ENCODE results near the gene LMNA.

LMNA gene

DNA sequence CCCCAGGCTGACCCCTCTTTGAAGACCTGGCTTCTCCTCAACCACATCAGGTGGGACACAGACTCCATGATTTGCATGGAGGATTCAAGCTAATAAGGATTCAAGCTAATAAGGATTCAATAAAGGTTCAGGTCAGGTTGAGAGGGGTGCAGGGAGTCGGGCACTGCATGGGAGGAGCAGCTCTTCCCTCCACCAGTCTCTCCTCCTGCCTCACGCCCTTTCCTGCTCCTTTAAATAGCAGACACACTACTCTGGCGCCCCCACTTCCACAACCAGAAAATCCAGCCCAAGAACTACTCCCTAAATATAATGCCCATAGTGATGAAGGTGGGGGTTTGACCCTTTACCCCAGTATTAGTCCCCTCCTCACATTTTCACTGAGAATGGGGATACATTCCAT lies 39.3 kb upstream of the LMNA start:
- no peak overlapping the region for H3K9ac ChIP-seq (ENCODE audit: low read length)
- no peak overlapping the region for H3K27ac ChIP-seq (ENCODE audit: low read depth, low read length)
- H3K27me3 ChIP-seq (ENCODE audit: control insufficient read depth in 1 of 2, insufficient read depth in 2 of 2, low read length in 2 of 2) = peaks cover 0 to 5% of the 10 kb centered on the region in 2 donors
- no peaks in the 10 kb centered on the region for H3K9me3 ChIP-seq (ENCODE audit: low read length)
- peaks cover 7% of the 10 kb centered on the region for H3K4me1 ChIP-seq (ENCODE audit: insufficient read depth, low read length)
- no peaks in the 10 kb centered on the region for H3K36me3 ChIP-seq (ENCODE audit: insufficient read depth, low read length)
- no peak overlapping the region for H3K4me3 ChIP-seq (ENCODE audit: low read depth in 1 of 2, low read length in 2 of 2)

DNA sequence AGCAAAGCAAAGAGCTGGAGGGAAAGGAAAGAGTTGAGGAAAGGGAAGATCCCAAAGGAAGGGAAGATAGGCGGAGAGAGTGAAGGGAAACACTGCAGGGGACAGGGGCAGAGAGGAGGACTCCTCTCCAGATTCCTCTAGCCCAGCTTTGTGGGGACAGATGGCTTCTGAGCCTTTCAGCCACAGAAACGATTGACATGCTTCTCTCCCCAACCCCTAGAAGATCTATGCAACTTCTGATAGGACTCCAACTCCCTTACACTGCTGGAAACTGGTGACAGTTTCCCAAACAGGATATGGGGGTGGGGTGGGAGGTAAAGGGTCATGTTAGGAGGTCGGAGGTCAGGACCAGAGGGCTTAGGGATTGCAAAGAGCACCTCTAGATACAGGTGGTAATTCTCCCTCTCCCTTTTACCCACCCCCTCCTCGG lies 38.7 kb upstream of the LMNA start:
- H3K4me3 ChIP-seq (ENCODE audit: low read depth in 1 of 2, low read length in 2 of 2) = peak overlapping the region in 1 of 2 donors; percentile 68
- no peak overlapping the region for H3K27ac ChIP-seq (ENCODE audit: low read depth, low read length)

DNA sequence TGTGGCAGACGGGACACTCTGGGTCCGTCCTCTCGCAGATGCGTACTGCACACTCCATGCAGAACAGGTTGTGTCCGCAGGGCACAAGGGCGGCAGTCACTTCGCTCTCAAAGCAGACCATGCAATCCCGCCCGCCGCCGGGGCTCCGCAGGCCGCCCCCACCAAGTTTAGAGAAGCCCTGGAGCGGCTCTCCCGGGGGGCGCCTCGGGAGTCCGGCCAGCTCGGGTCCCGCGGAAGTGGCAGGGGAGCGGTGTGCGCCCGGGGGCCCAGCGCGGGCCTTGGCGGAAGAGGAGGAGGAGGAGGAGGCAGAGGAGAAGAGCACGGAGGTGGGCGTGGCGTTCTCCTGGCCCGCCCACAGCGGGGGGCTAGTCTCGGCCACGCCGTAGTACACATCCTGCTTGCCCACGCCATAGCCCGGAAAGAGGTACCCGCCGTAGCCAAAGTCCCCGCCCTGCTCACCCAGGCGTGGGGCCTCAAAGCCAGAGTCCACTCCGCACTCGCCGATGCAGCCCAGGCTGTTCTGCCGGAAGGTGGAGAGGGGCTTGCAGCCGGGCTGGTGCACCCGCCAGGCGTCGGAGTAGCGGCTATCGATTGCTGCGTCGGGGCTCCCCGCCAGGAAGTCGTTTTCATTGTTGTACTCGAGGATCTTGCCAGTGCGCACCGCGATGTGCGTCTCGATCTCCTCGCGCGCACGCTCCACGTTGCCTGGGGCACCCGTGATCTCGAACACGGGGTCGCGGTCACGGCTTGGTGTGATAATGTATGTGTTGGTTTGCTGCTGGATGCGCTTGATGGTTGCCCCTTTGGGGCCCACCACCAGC lies 37.7 kb upstream of the LMNA start:
- peak overlapping the region; percentile 40 for H3K9ac ChIP-seq (ENCODE audit: low read length)
- H3K4me3 ChIP-seq (ENCODE audit: low read depth in 1 of 2, low read length in 2 of 2) = peak overlapping the region; percentile 31 to 68
- H3K9me3 ChIP-seq (ENCODE audit: low read length) = no peaks in the 10 kb centered on the region
- no peaks in the 10 kb centered on the region for H3K36me3 ChIP-seq (ENCODE audit: insufficient read depth, low read length)
- peaks cover 11% of the 10 kb centered on the region for H3K4me1 ChIP-seq (ENCODE audit: insufficient read depth, low read length)
- no peaks in the 10 kb centered on the region for H3K27me3 ChIP-seq (ENCODE audit: control insufficient read depth in 1 of 2, insufficient read depth in 2 of 2, low read length in 2 of 2)
- peak overlapping the region; percentile 27 for H3K27ac ChIP-seq (ENCODE audit: low read depth, low read length)

More for the DNA sequence above, 38.7 kb upstream of the LMNA start:
- Histone ChIP-seq H3K36me3 (ENCODE audit: insufficient read depth, low read length) (no peaks in the 10 kb centered on the region), H3K9ac (ENCODE audit: low read length) (peak overlapping the region; percentile 40), H3K27me3 (ENCODE audit: control insufficient read depth in 1 of 2, insufficient read depth in 2 of 2, low read length in 2 of 2) (no peaks in the 10 kb centered on the region), H3K9me3 (ENCODE audit: low read length) (no peaks in the 10 kb centered on the region), H3K4me1 (ENCODE audit: insufficient read depth, low read length) (peaks cover 7% of the 10 kb centered on the region)

DNA sequence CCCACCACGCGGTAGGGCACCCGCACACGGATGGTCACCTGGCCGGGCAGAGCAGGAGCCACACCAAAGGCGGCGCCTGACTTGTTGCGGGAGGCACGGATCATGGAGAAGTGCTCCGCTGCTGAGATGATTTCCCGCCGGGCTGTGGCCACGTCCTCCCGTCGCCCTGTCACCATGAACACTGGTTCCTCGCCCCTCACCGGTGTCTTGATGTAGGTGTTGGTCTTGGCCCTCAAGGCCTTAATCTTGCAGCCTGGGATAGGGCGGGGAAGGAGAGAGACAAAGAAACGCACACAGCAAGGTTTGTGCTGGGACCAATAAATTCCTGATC lies 37.1 kb upstream of the LMNA start:
- Histone ChIP-seq H3K27me3 (ENCODE audit: control insufficient read depth in 1 of 2, insufficient read depth in 2 of 2, low read length in 2 of 2) (no peaks in the 10 kb centered on the region), H3K4me3 (ENCODE audit: low read depth in 1 of 2, low read length in 2 of 2) (peak overlapping the region in 1 of 2 donors; percentile 45), H3K27ac (ENCODE audit: low read depth, low read length) (no peak overlapping the region), H3K9ac (ENCODE audit: low read length) (no peak overlapping the region), H3K9me3 (ENCODE audit: low read length) (no peaks in the 10 kb centered on the region), H3K36me3 (ENCODE audit: insufficient read depth, low read length) (no peaks in the 10 kb centered on the region), H3K4me1 (ENCODE audit: insufficient read depth, low read length) (peaks cover 11% of the 10 kb centered on the region)

DNA sequence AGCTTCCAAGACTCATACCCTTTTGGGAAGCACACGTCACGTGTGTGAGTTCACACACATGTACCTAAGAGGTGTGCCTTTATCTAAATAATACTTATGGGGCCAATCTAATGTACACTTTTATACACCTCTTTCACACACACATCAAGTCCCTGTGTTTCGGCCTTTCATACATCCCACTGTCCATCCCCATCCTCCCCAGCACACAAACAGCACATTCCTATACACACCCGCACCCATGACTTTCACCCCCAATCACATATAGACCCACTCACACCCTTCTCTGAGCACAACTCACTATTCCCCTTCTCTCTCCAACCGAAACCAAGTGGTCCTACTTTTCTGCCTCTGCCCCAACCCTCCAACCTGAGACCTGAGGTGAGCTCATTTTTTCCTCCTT lies 35.8 kb upstream of the LMNA start:
- Histone ChIP-seq H3K4me1 (ENCODE audit: insufficient read depth, low read length) (peaks cover 17% of the 10 kb centered on the region), H3K27ac (ENCODE audit: low read depth, low read length) (no peak overlapping the region), H3K9ac (ENCODE audit: low read length) (no peak overlapping the region), H3K36me3 (ENCODE audit: insufficient read depth, low read length) (no peaks in the 10 kb centered on the region), H3K9me3 (ENCODE audit: low read length) (no peaks in the 10 kb centered on the region), H3K4me3 (ENCODE audit: low read depth in 1 of 2, low read length in 2 of 2) (no peak overlapping the region), H3K27me3 (ENCODE audit: control insufficient read depth in 1 of 2, insufficient read depth in 2 of 2, low read length in 2 of 2) (no peaks in the 10 kb centered on the region)

DNA sequence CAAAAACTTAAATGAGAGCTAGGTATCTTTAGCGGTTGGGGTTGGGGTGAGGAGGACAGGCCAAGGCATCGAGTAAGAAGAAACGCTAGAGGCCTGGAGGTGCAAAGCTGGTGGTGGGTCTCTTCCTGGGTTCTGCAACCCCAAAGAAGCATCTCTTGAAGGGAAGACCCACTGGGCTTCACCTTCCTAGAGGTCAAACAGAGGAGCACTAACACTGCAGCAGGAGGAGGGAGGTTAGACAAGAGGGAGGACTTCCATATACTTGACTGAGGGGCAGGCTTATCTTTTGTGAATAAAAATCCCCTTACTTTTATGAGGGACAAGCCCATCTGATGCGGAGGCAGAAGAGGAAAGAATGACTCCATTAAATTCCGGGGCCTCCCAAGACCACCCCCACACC lies 34.7 kb upstream of the LMNA start:
- Histone ChIP-seq H3K27ac (ENCODE audit: low read depth, low read length) (no peak overlapping the region), H3K27me3 (ENCODE audit: control insufficient read depth in 1 of 2, insufficient read depth in 2 of 2, low read length in 2 of 2) (no peaks in the 10 kb centered on the region), H3K4me1 (ENCODE audit: insufficient read depth, low read length) (peaks cover 17% of the 10 kb centered on the region), H3K9ac (ENCODE audit: low read length) (no peak overlapping the region), H3K9me3 (ENCODE audit: low read length) (no peaks in the 10 kb centered on the region), H3K36me3 (ENCODE audit: insufficient read depth, low read length) (no peaks in the 10 kb centered on the region), H3K4me3 (ENCODE audit: low read depth in 1 of 2, low read length in 2 of 2) (no peak overlapping the region)

DNA sequence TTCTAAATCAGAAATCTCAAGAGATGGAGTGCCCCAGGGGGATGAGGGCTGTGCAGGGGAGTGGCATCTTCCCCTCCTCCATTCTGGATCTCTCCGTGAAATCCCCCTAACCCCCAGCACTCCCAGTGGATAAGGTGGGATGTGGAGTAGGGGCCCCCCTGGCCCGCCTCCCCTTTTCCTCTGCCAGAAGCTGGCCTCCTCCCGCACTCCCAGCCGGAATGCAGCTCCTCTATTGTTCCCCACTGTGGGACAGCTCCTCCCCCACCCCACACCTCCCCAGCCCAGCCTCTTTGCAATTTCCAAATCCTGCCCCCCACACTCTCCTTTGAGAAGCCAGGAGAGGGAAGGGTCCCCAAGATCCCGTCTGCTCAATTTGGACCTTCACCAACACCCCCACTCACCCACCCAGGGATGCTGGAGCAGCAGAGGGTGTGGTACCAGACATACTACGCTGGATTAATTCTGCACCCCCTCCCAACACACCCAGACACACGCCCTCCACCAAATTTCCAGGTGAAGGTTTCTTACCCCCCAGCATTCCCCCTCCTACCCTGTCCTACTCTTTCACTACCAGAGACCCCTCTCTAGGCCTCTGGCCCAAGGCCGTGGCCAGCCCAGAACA lies 34.2 kb upstream of the LMNA start:
- Histone ChIP-seq H3K36me3 (ENCODE audit: insufficient read depth, low read length) (no peaks in the 10 kb centered on the region), H3K4me1 (ENCODE audit: insufficient read depth, low read length) (peaks cover 17% of the 10 kb centered on the region), H3K27ac (ENCODE audit: low read depth, low read length) (no peak overlapping the region), H3K27me3 (ENCODE audit: control insufficient read depth in 1 of 2, insufficient read depth in 2 of 2, low read length in 2 of 2) (no peaks in the 10 kb centered on the region), H3K9me3 (ENCODE audit: low read length) (no peaks in the 10 kb centered on the region), H3K9ac (ENCODE audit: low read length) (no peak overlapping the region), H3K4me3 (ENCODE audit: low read depth in 1 of 2, low read length in 2 of 2) (no peak overlapping the region)

DNA sequence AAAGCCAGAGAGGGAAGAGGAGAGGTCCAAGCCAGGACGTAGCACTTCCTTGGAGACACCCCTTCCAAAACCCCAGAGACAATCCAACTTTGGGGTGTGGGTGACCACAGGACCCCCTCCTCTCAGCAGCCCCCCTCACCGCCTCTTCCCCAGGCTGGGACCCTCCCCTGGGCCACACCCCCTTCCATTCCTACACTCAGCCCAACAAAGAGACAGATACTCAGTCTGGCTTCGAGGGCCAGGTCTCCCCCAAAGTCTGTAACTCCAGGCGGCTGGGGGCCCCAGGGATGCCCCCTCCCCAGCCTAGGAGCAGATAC lies 33.7 kb upstream of the LMNA start:
- Histone ChIP-seq H3K36me3 (ENCODE audit: insufficient read depth, low read length) (no peaks in the 10 kb centered on the region), H3K27ac (ENCODE audit: low read depth, low read length) (no peak overlapping the region), H3K9me3 (ENCODE audit: low read length) (no peaks in the 10 kb centered on the region), H3K27me3 (ENCODE audit: control insufficient read depth in 1 of 2, insufficient read depth in 2 of 2, low read length in 2 of 2) (no peaks in the 10 kb centered on the region), H3K4me3 (ENCODE audit: low read depth in 1 of 2, low read length in 2 of 2) (no peak overlapping the region), H3K9ac (ENCODE audit: low read length) (no peak overlapping the region), H3K4me1 (ENCODE audit: insufficient read depth, low read length) (peaks cover 14% of the 10 kb centered on the region)

DNA sequence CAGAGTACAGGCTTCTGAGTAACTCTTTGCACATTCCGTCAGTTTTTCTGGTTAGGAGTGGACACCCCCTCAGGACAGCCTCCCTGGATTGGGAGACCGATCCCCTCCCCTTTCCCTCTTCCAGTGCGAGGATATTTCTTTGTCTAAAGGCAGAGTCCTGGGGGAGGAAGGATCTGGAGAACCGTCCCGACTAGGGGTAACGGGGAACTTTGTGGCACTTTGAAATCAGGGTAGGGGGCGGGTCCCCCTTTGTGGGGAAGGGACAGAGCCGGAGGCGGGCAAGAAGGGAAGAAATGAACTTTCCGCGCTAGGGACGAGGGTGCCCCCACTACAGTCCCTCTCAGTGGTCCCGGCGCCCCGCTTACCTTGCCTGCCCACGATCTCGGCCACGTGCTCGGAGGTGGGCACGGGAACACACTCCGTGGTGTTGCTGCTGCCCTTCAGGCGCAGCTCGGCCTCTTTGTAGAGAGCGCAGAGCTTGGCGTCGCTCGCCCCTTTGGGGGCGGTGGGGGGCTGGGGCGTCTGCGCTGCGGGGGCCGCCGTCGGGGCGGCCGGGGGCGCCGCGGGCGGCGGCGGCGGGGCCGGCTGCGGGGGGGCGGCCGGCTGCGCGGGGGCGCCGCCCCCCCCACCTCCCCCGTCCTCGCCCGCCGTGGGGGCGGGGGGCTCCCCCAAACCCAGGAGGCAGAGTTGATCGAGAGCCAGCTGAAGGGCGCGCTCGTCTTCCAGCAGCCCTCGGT lies 33.2 kb upstream of the LMNA start:
- H3K9ac ChIP-seq (ENCODE audit: low read length) = no peak overlapping the region
- H3K4me3 ChIP-seq (ENCODE audit: low read depth in 1 of 2, low read length in 2 of 2) = peak overlapping the region; percentile 60 to 72

DNA sequence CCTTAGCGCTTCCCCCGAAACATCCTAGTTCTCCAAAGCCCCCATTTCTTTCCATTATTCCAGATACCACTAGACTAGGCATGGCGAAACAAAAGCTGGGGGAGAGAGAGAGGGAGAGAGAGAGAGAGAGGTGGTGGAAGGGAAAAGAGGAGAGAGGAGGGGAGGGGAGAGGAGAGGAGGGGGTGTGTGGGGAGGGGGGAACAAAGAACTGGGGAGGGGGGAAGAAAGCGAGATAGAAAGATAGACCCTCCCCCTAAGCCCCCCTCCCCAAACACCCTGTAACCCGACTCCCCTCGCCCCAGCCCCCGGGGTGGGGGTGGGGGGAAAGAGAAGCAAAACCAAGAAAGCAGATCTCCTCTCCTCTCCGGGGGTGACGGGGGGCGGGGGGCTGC lies 32.6 kb upstream of the LMNA start:
- H3K27me3 ChIP-seq (ENCODE audit: control insufficient read depth in 1 of 2, insufficient read depth in 2 of 2, low read length in 2 of 2) = no peaks in the 10 kb centered on the region
- H3K36me3 ChIP-seq (ENCODE audit: insufficient read depth, low read length) = no peaks in the 10 kb centered on the region
- H3K9me3 ChIP-seq (ENCODE audit: low read length) = no peaks in the 10 kb centered on the region
- no peak overlapping the region for H3K27ac ChIP-seq (ENCODE audit: low read depth, low read length)
- no peak overlapping the region for H3K9ac ChIP-seq (ENCODE audit: low read length)
- H3K4me3 ChIP-seq (ENCODE audit: low read depth in 1 of 2, low read length in 2 of 2) = peak overlapping the region; percentile 60 to 72
- peaks cover 11% of the 10 kb centered on the region for H3K4me1 ChIP-seq (ENCODE audit: insufficient read depth, low read length)

More for the DNA sequence above, 33.2 kb upstream of the LMNA start:
- no peak overlapping the region for H3K27ac ChIP-seq (ENCODE audit: low read depth, low read length)
- no peaks in the 10 kb centered on the region for H3K27me3 ChIP-seq (ENCODE audit: control insufficient read depth in 1 of 2, insufficient read depth in 2 of 2, low read length in 2 of 2)
- no peaks in the 10 kb centered on the region for H3K9me3 ChIP-seq (ENCODE audit: low read length)
- no peaks in the 10 kb centered on the region for H3K36me3 ChIP-seq (ENCODE audit: insufficient read depth, low read length)
- peaks cover 11% of the 10 kb centered on the region for H3K4me1 ChIP-seq (ENCODE audit: insufficient read depth, low read length)

DNA sequence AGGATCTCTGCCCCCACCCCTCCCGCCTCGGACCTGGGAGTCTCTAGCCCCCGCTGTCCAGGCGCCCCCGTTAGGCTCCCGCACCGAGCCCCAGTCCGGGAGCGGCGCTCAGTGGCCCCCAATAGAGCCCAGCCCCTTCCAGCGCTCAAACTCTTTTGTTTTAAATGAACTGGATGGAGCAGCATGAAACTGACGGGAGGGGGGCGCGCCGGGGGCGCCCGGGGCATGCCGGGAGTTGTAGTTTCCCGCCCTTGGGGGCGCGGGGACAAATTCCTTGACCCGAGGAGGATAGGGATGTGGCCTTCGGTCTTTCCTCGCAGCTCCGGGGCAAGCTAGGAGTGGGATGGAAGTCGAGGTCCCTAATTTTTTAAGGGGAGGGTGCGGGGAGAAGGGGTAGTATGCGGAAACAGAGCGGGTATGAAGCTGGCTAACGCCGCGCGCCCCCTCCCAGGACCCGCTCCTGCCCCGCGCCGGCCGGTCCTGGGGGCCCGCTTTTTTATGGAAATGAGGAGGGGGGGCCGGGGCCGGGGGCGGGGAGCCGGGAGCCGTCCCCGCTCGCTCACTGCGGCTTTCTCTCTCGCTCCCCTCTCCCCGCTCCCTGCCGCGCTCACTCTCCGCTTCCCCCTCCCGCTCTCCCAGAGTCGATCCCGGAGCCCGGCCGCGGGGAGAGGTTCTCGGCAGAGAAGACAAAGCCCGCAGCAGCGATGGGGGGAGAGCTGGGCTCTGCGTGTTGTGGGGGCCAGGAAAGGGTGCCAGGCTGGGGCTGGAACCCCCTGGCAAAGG lies 32.0 kb upstream of the LMNA start, which contains the start of gene MEX3A:
Gene MEX3A (minus strand): TSS at position 157 of the 783 bp plus-strand sequence. CDS start 467 bp downstream, outside the sequence.
- H3K27me3 ChIP-seq (ENCODE audit: control insufficient read depth in 1 of 2, insufficient read depth in 2 of 2, low read length in 2 of 2) = no peaks in the 10 kb centered on the region
- H3K27ac ChIP-seq (ENCODE audit: low read depth, low read length) = peak within 1 kb of the TSS; percentile 56
- peaks cover 11% of the 10 kb centered on the region for H3K4me1 ChIP-seq (ENCODE audit: insufficient read depth, low read length)
- no peaks in the 10 kb centered on the region for H3K36me3 ChIP-seq (ENCODE audit: insufficient read depth, low read length)
- H3K9ac ChIP-seq (ENCODE audit: low read length) = peak within 1 kb of the TSS; percentile 27
- H3K4me3 ChIP-seq (ENCODE audit: low read depth in 1 of 2, low read length in 2 of 2) = peak within 1 kb of the TSS; percentile 60 to 72
- H3K9me3 ChIP-seq (ENCODE audit: low read length) = no peaks in the 10 kb centered on the region

Data from muscle layer of colon (tissue), 2 donors.